RKO (cell line): ENCODE data around the gene ALDH2.
A peak's percentile ranks its signal among the peaks of the same experiment; 100 is the strongest.
"Not testable (repeated sequence)": the region's sequence is repeated elsewhere in the genome, so short reads cannot be mapped to it uniquely, and the experiment has no call there.

Experiments used
- DNase-seq: peaks from one replicate; pipeline ENCODE4 v3.0.0-alpha.2; 2016; ENCODE audit warnings: low spot score

The ALDH2 gene

GRCh38 chr12:111766608-111767361, at the start of gene ALDH2:
TSS of gene ALDH2 (plus strand) at chr12:111766933. CDS start at chr12:111766983, 50 bp downstream.
- DNase-seq = peak; percentile 78

GRCh38 chr12:111719316-111719715, 47.4 kb upstream of the ALDH2 start:
- not testable (repeated sequence) for DNase-seq

- no peak for DNase-seq
Observed at GRCh38 chr12:111720457-111720856, 46.3 kb upstream of the ALDH2 start.

GRCh38 chr12:111723646-111724360, 42.9 kb upstream of the ALDH2 start:
- not testable (repeated sequence) for DNase-seq

GRCh38 chr12:111728795-111729194, 37.9 kb upstream of the ALDH2 start:
- no peak for DNase-seq

GRCh38 chr12:111730420-111730819, 36.3 kb upstream of the ALDH2 start:
- DNase-seq = no peak

- DNase-seq = no peak
Observed at GRCh38 chr12:111732786-111733185, 33.9 kb upstream of the ALDH2 start.

- no peak for DNase-seq
Observed at GRCh38 chr12:111733340-111733915, 33.3 kb upstream of the ALDH2 start.

GRCh38 chr12:111739524-111739923, 27.2 kb upstream of the ALDH2 start:
- DNase-seq = not testable (repeated sequence)

- DNase-seq = no peak
Observed at GRCh38 chr12:111741235-111741812, 25.4 kb upstream of the ALDH2 start.

- DNase-seq = no peak
Observed at GRCh38 chr12:111745211-111745610, 21.5 kb upstream of the ALDH2 start.

GRCh38 chr12:111747333-111747732, 19.4 kb upstream of the ALDH2 start:
- DNase-seq = no peak

GRCh38 chr12:111748151-111748672, 18.5 kb upstream of the ALDH2 start:
- no peak for DNase-seq

- DNase-seq = no peak
Observed at GRCh38 chr12:111748867-111749266, 17.9 kb upstream of the ALDH2 start.

GRCh38 chr12:111749391-111749790, 17.3 kb upstream of the ALDH2 start:
- no peak for DNase-seq

GRCh38 chr12:111753144-111753881, 13.4 kb upstream of the ALDH2 start:
- DNase-seq = peak; percentile 64

GRCh38 chr12:111754671-111755070, 12.1 kb upstream of the ALDH2 start:
- no peak for DNase-seq

GRCh38 chr12:111756196-111756595, 10.5 kb upstream of the ALDH2 start:
- no peak for DNase-seq

GRCh38 chr12:111756681-111757080, 10.1 kb upstream of the ALDH2 start:
- no peak for DNase-seq

- no peak for DNase-seq
Observed at GRCh38 chr12:111757361-111758119, 9.2 kb upstream of the ALDH2 start.

GRCh38 chr12:111758120-111758561, 8.6 kb upstream of the ALDH2 start:
- no peak for DNase-seq
